Dermis microvascular lymphatic vessel endothelial cell (primary cell): ENCODE measurements around the gene IFT81. TPM values are rescaled to one million over a fixed set of nuclear protein-coding genes. Genes with fewer than 3 reads are reported as not detected.

Experiments used
- total RNA-seq: library from RNA; depleted of rRNA; stranded (reverse); fragments of >200 nt; gene quantifications from 2 replicates; pipeline ENCODE4 v1.2.1, GENCODE V29; 2014

Gene IFT81
- total RNA-seq, 1 donor from 2014 or later, result 5.3 TPM

Other genes with a start within 250 kb of the IFT81 start
- gene GLTP, start 243.8 kb upstream of the IFT81 start, total RNA-seq, result 45.6 and 45.9 TPM in 2 replicates
- gene TCHP, start 224.1 kb upstream of the IFT81 start, total RNA-seq, result 5.2 and 5.4 TPM in 2 replicates
- 28.6 and 35.1 TPM in 2 replicates for gene GIT2, start 128.0 kb upstream of the IFT81 start, total RNA-seq
- gene ANKRD13A, start 124.9 kb upstream of the IFT81 start, total RNA-seq, result 46.1 and 63.8 TPM in 2 replicates
- 11.9 and 15.4 TPM in 2 replicates for gene C12orf76, start 75.8 kb upstream of the IFT81 start, total RNA-seq
- 87.9 and 109 TPM in 2 replicates for gene ATP2A2, start 156.9 kb downstream of the IFT81 start, total RNA-seq